HCT116 (cell line): ENCODE results near the gene OR2L8.

ENCODE experiments used
- POLR2A ChIP-seq: IDR thresholded peaks from 2 replicates; pipeline ENCODE4 v1.7.0; 2011; ENCODE audit warnings: borderline replicate concordance; ENCODE audit not compliant: insufficient read depth, insufficient read length; ENCODE audit errors: extremely low read depth
- POLR2AphosphoS5 ChIP-seq: IDR thresholded peaks from 2 replicates; pipeline ENCODE4 v1.6.1; 2011; ENCODE audit warnings: mild to moderate bottlenecking, low read depth, low read length, moderate library complexity
- TF ChIP-seq, protein P1 (sequence below), 3 experiments: fragments of 200-600 bp in 1 of 3; sonication (generic) in 1 of 3; IDR thresholded peaks in 2 of 3; conservative IDR thresholded peaks in 1 of 3; 2 replicates each; pipeline ENCODE4 v1.5.1; 2012 to 2017; ENCODE audit warnings: low read depth in 2 of 3, low read length in 2 of 3, antibody characterized with exemption in 1 of 3, borderline replicate concordance in 1 of 3, control low read depth in 1 of 3, mild to moderate bottlenecking in 1 of 3, mixed read lengths in 1 of 3, mixed run types in 1 of 3, moderate library complexity in 1 of 3; ENCODE audit not compliant: insufficient read depth in 1 of 3

- TF ChIP-seq POLR2AphosphoS5 (no peak), POLR2A (no peak)
- TF ChIP-seq, protein P1, sequence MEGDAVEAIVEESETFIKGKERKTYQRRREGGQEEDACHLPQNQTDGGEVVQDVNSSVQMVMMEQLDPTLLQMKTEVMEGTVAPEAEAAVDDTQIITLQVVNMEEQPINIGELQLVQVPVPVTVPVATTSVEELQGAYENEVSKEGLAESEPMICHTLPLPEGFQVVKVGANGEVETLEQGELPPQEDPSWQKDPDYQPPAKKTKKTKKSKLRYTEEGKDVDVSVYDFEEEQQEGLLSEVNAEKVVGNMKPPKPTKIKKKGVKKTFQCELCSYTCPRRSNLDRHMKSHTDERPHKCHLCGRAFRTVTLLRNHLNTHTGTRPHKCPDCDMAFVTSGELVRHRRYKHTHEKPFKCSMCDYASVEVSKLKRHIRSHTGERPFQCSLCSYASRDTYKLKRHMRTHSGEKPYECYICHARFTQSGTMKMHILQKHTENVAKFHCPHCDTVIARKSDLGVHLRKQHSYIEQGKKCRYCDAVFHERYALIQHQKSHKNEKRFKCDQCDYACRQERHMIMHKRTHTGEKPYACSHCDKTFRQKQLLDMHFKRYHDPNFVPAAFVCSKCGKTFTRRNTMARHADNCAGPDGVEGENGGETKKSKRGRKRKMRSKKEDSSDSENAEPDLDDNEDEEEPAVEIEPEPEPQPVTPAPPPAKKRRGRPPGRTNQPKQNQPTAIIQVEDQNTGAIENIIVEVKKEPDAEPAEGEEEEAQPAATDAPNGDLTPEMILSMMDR (IDR thresholded peaks at IDR 0.05 in 2 of 3, conservative IDR thresholded peaks at IDR 0.05 in 1 of 3; ENCODE audit: borderline replicate concordance in 1 of 3, insufficient read depth in 1 of 3, low read depth in 2 of 3, low read length in 2 of 3): no peak
Measured at GRCh38 chr1:247919952-247920351, 28.7 kb upstream of the OR2L8 start, which contains the start of gene OR2T8.
